Measurements from ENCODE around the gene CATSPER4. TPM values are rescaled to one million over a fixed set of nuclear protein-coding genes. Genes with fewer than 3 reads are reported as not detected.

Gene CATSPER4
- total RNA-seq, 1 experiment from 2014 or later: not detected

DNA sequence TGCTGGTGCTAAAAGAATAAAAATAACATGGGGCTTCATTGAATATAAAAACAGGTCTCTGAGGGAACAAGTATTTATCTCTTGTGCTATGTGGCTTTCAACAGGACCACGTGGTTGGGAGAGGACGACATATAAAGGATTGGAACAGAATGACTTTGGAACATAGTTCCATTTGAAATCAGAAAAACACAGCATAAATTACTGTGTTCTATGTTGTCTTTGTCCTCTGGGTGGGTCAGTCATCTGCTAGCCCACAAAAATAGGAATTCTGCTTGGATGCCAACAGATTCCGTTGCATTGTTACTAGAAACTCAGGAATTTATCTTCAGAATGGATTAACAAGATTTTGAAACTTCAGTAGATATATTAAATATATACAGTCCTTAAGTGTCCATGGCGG, 49.5 kb downstream of the CATSPER4 start:
- Histone ChIP-seq H2AK5ac (ENCODE audit: insufficient read length, low read length) (no peak overlapping the region), H2BK5ac (ENCODE audit: insufficient read length, low read length) (no peak overlapping the region), H3K9ac (ENCODE audit: extremely low read depth, insufficient read length, low read length) (no peak overlapping the region), H2BK12ac (ENCODE audit: insufficient read length, low read depth, low read length) (no peak overlapping the region), H3K4me2 (ENCODE audit: insufficient read depth, insufficient read length, low read length) (no peak overlapping the region), H2BK20ac (ENCODE audit: low read depth, low read length, poor library complexity, severe bottlenecking) (no peak overlapping the region), H3K23ac (ENCODE audit: insufficient read length, low read depth, low read length) (no peak overlapping the region), H3T11ph (ENCODE audit: low read length) (no peak overlapping the region), H4K91ac (ENCODE audit: insufficient read length, low read depth, low read length) (no peak overlapping the region), H3K14ac (ENCODE audit: insufficient read depth, low read length) (no peak overlapping the region), H2BK120ac (ENCODE audit: low read depth, low read length, poor library complexity, severe bottlenecking) (no peak overlapping the region), H2AFZ (ENCODE audit: low read length) (no peak overlapping the region), H3K27ac (ENCODE audit: insufficient read length, low read depth, low read length) (no peak overlapping the region), H3K79me2 (ENCODE audit: insufficient read depth, low read length) (peaks cover 23% of the 10 kb centered on the region; the same call in 1 of the 2 replicates), H3K4ac (ENCODE audit: low read depth, low read length) (no peak overlapping the region), H3K9me3 (ENCODE audit: control insufficient read depth, low read depth, low read length) (no peaks in the 10 kb centered on the region), H3K23me2 (ENCODE audit: insufficient read length, low read depth, low read length, poor library complexity, severe bottlenecking) (peaks cover 3% of the 10 kb centered on the region), H4K5ac (ENCODE audit: insufficient read length, low read depth, low read length) (no peak overlapping the region), H4K20me1 (ENCODE audit: control insufficient read depth, insufficient read depth, insufficient read length) (no peaks in the 10 kb centered on the region), H4K8ac (replicated peaks; ENCODE audit: insufficient read length, low read depth, low read length) (no peak overlapping the region), H3K79me1 (ENCODE audit: insufficient read depth, low read depth, low read length, poor library complexity, severe bottlenecking) (peaks cover 13% of the 10 kb centered on the region), H2BK15ac (ENCODE audit: low read depth, low read length) (no peak overlapping the region), H3K4me1 (ENCODE audit: insufficient read depth, low read length) (no peaks in the 10 kb centered on the region), H3K27me3 (ENCODE audit: insufficient read depth, low read length) (no peaks in the 10 kb centered on the region), H3K56ac (ENCODE audit: insufficient read length, low read depth, low read length) (no peak overlapping the region), H3K18ac (ENCODE audit: insufficient read length, low read depth, low read length) (no peak overlapping the region)
- no peak overlapping the region for H3K4me3 Mint-ChIP-seq
- peaks cover 4 to 12% of the 10 kb centered on the region in 2 experiments; a peak in 4 of 5 replicates for H3K9me3 Mint-ChIP-seq
- H3K36me3 Mint-ChIP-seq (ENCODE audit: insufficient read depth in 1 of 3, low read depth in 3 of 3): peaks cover 33 to 56% (median 56%) of the 10 kb centered on the region in 3 experiments
- H3K27ac Mint-ChIP-seq: peak overlapping the region in 1 of 3 experiments; percentile 49; a peak in 1 of 7 replicates
- no peaks in the 10 kb centered on the region for H3K27me3 Mint-ChIP-seq (ENCODE audit: low read depth)
- no CpG with 5 or more reads among the region's 4 CpGs for WGBS (ENCODE audit: extremely low coverage, insufficient read length, low lambda C conversion rate)
- TF ChIP-seq CTCF (conservative IDR thresholded peaks at IDR 0.05): no peak
- H3K4me1 Mint-ChIP-seq: peaks cover 20% of the 10 kb centered on the region in 2 experiments
- no peak for DNase-seq

Other genes with a start within 250 kb of the CATSPER4 start
- gene PAFAH2, start 192.5 kb upstream of the CATSPER4 start, total RNA-seq (2021): 8.2 and 12.4 TPM in 2 replicates
- 1.0 and 1.1 TPM in 2 replicates for gene EXTL1, start 168.8 kb upstream of the CATSPER4 start, total RNA-seq (2021)
- 0.35 TPM in 2 replicates for gene SLC30A2, start 144.5 kb upstream of the CATSPER4 start, total RNA-seq (2021)
- not detected in 2 replicates for gene TRIM63, start 123.0 kb upstream of the CATSPER4 start, total RNA-seq (2021)
- gene PDIK1L, start 78.8 kb upstream of the CATSPER4 start, total RNA-seq (2021): 5.6 and 7.1 TPM in 2 replicates
- 0.46 TPM in 2 replicates for gene FAM110D, start 31.5 kb upstream of the CATSPER4 start, total RNA-seq (2021)
- not detected in 2 replicates for gene C1orf232, start 21.6 kb upstream of the CATSPER4 start, total RNA-seq (2021)
- gene ZNF593, start 20.7 kb upstream of the CATSPER4 start, total RNA-seq (2021): 48.2 and 51.2 TPM in 2 replicates
- not detected in 2 replicates for gene ZNF593OS, start 18.8 kb upstream of the CATSPER4 start, total RNA-seq (2021)
- gene CNKSR1, start 13.1 kb upstream of the CATSPER4 start, total RNA-seq (2021): 23.4 and 26.3 TPM in 2 replicates
- 37.9 and 38.6 TPM in 2 replicates for gene CEP85, start 43.6 kb downstream of the CATSPER4 start, total RNA-seq (2021)
- gene SH3BGRL3, start 89.5 kb downstream of the CATSPER4 start, total RNA-seq (2021): 86.2 and 86.3 TPM in 2 replicates
- 13.1 and 13.7 TPM in 2 replicates for gene UBXN11, start 116.0 kb downstream of the CATSPER4 start, total RNA-seq (2021)
- 3.8 and 4.1 TPM in 2 replicates for gene CD52, start 127.4 kb downstream of the CATSPER4 start, total RNA-seq (2021)
- gene CRYBG2, start 163.5 kb downstream of the CATSPER4 start, total RNA-seq (2021): 11.8 and 12.8 TPM in 2 replicates
- not detected in 2 replicates for gene ZNF683, start 182.1 kb downstream of the CATSPER4 start, total RNA-seq (2021)
- gene LIN28A, start 220.2 kb downstream of the CATSPER4 start, total RNA-seq (2021): 1,267 and 1,289 TPM in 2 replicates
- 49.8 and 61.2 TPM in 2 replicates for gene DHDDS, start 241.7 kb downstream of the CATSPER4 start, total RNA-seq (2021)